ENCODE data around the gene SLC35C1.
A peak's percentile ranks its signal among the peaks of the same experiment; 100 is the strongest.
"Not testable (repeated sequence)": the region's sequence is repeated elsewhere in the genome, so short reads cannot be mapped to it uniquely, and the experiment has no call there.

SLC35C1 gene

GRCh38 chr11:45811571-45812290 is 6.8 kb downstream of the SLC35C1 start:
- DNase-seq: no peak

GRCh38 chr11:45812581-45813548 is 7.9 kb downstream of the SLC35C1 start:
- DNase-seq: no peak

DNA sequence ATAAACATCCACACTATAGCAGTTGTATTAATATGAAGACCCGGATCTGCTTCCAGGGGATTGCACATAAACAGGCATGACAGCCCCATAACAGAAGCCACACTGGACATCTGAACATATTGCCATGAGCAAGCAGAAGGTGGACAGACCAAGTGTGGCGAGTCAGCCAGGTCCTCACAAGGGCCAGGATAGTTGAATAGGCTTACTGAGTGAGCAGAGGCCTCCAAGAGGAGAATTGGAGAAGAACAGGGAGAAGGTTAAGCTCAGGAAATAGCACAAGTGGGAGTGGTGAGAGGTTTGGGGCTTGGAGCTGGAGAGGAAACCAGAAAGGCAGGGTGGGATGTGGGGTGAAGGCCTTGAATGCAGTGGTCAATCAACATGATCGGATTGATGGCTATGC is 10.8 kb downstream of the SLC35C1 start:
- no peak for DNase-seq

DNA sequence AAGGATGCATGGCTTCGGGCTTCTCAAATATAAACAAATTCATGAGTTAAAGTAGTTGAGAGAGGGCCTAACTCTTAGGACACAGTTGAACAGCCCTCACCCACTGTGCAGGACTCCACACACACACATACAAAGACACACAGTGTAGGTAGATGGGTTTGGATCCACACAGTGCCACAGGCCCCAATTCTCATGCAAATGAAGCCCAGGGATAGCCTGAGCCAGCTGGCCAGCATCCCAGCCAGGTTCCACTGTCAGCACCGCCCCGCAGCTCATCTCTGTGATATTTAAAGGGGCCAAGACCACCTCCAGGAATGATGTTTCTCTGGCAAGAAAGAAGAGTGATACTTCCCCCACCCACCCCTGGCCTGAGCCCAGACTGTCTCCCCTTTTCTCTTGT is 11.7 kb downstream of the SLC35C1 start:
- no peak for DNase-seq

- DNase-seq: no peak
These were observed 12.2 kb downstream of the SLC35C1 start for GRCh38 chr11:45817191-45817590.

DNA sequence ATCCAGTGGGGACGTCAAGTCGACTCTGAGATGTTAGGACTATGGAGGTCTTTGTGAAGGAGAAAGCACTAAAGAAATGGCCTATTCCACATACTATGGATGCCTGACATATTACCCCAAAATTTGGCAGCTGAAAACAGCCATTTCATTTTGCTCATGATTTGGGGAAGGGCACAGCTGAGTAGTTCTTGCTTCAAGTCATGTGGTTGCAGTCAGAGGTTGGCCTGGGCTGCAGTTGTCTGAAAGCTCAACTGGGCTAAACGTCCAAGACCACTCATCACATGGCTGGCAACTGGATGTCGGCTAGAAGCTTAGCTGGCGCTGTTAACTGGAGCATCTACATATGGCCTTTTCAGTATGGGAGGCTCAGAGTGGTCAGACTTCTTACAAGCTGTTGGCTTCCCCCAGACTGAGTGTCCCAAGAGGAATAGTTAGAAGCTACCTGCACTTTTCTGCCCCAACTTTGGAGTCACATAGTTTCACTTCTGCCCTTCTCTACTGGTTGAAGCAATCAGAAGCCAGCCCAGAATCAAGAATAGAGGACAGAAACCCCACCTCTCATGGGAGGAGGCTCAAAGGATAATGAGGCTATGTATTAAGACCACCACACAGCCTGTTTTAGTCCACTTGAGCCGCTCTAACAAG is 14.1 kb downstream of the SLC35C1 start:
- DNase-seq: no peak

DNA sequence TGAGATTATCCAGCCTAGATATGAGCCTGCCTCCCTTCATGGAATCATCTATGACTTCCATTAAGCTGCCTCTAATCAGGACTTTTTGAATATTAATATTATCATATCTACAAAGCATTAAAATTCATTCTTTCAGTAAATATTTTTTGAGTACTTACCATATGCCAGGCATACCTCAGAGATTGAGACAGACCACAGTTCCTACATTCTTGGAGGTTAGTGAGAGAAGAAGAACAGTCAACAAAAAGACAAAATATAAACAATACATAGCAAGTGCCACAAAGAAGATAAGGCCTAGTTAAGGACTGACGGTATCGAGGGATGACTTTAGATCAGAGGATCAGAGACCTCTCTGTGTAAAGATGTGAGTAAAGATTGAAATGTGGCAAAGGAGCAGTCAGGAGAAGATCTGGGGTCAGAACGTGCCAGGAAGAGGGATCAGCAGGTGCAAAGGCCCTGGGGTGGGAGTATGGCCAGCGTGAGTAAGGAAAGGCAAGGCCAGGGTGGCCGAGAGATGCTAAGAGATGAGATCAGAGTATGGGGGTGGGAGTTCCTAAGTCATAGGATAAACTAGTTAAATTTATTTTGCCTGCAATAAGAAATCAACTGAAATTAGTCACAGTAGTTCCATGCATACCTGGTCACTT is 15.4 kb downstream of the SLC35C1 start:
- DNase-seq: no peak

DNA sequence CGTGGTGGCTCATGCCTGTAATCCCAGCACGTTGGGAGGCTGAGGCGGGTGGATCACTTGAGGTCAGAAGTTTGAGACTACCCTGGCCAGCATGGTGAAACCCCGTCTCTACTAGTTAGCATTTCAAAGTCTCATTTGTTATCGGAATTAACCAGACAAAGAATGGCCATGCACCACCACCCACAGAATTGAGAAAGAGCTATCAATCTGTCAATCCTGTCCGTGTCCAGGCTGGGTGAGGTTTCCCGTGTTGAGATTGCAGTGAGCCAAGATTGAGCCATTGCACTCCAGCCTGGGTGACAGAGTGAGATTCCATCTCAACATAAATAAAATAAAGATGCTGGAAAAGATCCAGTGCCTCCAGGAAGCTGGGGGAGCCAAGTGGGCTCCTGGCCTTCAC is 21.5 kb downstream of the SLC35C1 start:
- not testable (repeated sequence) for DNase-seq

DNA sequence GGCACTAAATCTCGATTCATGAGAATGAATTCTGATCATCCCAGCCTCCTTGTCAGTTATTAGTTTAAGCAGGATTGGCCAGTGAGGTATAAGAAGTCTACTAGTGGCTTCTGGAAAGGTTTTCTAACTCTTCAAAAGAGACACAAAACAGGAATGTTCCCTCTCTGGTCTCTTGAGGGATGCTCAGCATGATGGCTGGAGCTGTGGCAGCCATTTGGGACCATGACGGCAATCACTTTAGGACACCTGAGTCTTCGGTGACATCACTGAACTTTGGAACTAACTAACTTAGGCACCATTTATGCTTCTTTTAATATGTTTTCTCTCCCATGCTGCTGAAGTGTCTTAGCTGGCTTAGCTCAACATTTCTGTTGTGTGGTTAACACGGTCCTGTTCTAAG is 22.2 kb downstream of the SLC35C1 start:
- no peak for DNase-seq

GRCh38 chr11:45828996-45829395 is 24.0 kb downstream of the SLC35C1 start:
- no peak for DNase-seq

GRCh38 chr11:45830596-45830995 is 25.6 kb downstream of the SLC35C1 start:
- no peak for DNase-seq

GRCh38 chr11:45832811-45833441 is 28.0 kb downstream of the SLC35C1 start:
- no peak for DNase-seq

DNA sequence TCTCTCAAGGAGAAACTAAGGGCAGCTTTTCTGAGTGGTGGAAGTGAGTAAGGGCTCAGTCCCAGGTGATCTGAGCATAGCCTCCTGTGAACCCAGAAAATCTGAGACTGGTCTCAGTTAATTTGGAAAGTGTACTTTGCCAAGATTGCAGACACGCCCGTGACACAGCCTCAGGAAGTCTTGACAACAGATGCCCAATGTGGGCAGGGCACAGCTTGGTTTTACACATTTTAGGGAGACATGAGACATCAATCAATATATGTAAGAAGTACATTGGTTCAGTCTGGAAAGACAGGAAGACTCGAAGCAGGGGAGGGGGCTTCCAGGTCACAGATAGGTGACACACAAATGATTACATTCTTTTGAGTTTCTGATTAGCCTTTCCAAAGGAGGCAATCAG is 28.8 kb downstream of the SLC35C1 start:
- no peak for DNase-seq

GRCh38 chr11:45834298-45834756 is 29.4 kb downstream of the SLC35C1 start:
- DNase-seq: no peak

DNA sequence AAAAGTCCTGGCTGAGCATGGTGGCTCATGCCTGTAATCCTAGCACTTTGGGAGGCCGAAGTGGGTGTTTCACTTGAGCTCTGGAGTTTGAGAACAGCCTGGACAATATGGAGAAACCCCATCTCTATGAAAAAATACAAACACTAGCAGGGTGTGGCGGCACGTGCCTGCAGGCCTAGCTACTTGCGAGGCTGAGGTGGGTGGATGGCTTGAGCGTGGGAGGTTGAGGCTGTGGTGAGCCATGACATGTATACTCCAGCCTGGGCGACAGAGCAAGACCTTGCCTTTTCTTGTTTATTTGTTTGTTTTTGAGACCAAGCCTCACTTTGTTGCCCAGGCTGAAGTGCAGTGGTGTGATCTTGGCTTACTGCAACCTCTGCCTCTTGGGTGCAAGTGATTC is 34.3 kb downstream of the SLC35C1 start:
- DNase-seq: no peak

DNA sequence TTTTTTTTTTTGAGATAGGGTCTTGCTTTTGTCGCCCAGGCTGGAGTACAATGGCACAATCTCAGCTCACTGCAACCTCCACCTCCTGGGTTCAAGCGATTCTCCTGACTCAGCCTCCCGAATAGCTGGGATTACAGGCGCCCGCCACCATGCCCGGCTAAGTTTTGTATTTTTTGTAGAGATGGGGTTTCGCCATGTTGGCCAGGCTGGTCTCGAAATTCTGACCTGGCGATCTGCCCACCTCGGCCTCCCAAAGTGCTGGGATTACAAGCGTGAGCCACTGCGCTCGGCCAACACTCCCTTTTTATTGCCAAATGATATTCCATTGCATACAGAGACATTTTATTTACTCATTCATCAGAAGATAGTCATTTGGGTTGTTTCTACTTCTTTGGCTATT is 35.3 kb downstream of the SLC35C1 start:
- DNase-seq: not testable (repeated sequence)

DNA sequence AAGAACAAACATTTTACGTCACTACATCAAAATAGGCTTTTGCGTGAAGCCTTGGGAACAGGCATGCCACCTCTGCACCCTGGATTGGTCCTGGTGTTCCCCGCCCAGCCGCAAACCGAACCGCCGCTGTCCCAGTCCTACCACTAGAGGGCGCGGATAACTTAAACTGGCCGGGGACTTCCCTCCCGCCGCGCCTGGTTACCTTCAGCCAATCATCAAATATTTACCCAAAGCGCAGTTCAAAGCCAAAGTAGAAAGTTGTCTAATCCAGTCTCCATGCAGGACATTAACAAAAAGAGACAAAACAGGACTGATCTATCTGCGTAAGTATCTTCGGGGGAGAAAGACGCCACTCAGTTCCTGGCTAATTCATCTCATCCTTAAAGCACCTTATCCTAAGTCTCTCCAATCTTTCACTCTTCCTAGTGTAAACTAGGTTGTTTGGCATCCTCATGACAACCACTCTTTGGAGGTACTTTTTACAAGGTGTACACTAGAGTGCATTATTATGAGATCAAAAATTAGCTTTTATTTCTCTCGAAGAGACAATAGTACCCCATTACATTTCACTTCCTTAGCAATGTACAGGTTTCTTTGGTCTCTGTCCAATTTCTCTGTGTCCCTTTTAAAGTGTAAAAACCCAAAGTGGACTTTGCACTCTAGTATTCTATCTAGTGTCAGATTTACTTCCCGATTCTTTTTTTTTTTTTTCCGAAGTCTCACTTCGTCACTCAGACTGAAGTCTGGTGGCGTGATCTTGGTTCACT is 38.4 kb downstream of the SLC35C1 start:
- DNase-seq: peak; percentile 92

DNA sequence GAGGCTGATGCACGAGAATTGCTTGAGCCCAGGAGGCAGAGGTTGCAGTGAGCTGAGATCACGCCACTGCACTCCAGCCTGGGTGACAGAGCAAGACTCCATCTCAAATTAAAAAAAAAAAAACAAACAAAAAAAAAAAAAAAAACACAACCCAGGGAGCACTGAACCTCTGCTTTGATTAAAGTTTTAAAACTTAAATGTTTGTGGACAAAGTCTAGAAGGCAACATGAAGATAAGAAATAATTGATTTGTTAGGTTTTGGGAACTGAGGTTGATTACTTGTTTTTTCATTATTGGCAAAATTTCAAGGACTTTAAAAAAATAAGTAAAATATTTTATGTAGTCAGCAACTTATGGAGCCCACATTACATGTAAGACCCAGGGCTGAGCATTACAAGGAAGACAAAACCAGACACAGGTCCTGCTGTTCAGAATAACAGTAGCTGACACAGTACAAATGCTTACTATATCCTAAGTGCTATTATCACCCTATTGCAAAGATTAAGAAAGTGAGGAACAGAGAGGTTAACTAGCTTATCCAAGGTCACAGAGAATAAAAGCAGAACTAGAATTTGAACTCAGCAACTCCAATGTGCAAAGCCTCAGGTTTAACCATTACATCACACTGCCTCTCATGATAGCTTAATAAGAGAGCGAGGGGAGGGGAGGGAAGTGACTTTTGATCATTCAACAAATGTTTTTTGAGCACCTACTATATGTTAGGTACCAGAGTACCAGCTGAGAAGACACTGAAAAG is 40.1 kb downstream of the SLC35C1 start:
- no peak for DNase-seq

GRCh38 chr11:45846174-45846675 is 41.3 kb downstream of the SLC35C1 start:
- no peak for DNase-seq
